Dedifferentiated amniotic fluid mesenchymal stem cell (primary cell): ENCODE data around the gene FBRS.
"Not testable (repeated sequence)": the region's sequence is repeated elsewhere in the genome, so short reads cannot be mapped to it uniquely, and the experiment has no call there.

Source experiments
- DNase-seq: peaks from one replicate; pipeline ENCODE4 v3.0.0-alpha.2; 2016; ENCODE audit errors: extremely low spot score

FBRS gene

GRCh38 chr16:30698139-30698815 lies 40.0 kb downstream of the FBRS start:
- peak; percentile 92 for DNase-seq

- DNase-seq = peak; percentile 51
Observed at GRCh38 chr16:30698816-30699614, 40.8 kb downstream of the FBRS start, which contains the start of gene SRCAP. SRCAP (plus strand) TSS chr16:30699171; CDS start chr16:30700825, 1,654 bp downstream.

- DNase-seq = no peak
Observed at GRCh38 chr16:30699615-30700099, 41.4 kb downstream of the FBRS start.

- no peak for DNase-seq
Observed at GRCh38 chr16:30700491-30700890, 42.3 kb downstream of the FBRS start.

GRCh38 chr16:30700971-30701370 lies 42.7 kb downstream of the FBRS start:
- no peak for DNase-seq

GRCh38 chr16:30703071-30703470 lies 44.8 kb downstream of the FBRS start:
- DNase-seq = not testable (repeated sequence)

DNA sequence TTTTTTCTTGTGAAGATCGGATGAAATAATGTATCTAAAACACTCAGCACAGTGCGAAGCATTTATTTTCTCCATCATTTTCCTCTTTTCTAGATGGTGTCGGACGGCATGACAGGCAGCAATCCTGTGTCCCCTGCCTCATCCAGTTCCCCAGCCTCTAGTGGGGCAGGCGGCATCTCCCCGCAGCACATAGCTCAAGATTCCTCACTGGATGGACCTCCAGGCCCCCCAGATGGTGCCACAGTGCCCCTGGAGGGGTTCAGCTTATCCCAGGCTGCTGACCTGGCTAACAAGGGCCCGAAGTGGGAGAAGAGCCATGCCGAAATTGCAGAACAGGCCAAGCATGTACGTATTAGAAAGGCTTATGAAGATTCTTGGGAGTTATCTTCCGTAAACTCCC lies 45.7 kb downstream of the FBRS start:
- no peak for DNase-seq

DNA sequence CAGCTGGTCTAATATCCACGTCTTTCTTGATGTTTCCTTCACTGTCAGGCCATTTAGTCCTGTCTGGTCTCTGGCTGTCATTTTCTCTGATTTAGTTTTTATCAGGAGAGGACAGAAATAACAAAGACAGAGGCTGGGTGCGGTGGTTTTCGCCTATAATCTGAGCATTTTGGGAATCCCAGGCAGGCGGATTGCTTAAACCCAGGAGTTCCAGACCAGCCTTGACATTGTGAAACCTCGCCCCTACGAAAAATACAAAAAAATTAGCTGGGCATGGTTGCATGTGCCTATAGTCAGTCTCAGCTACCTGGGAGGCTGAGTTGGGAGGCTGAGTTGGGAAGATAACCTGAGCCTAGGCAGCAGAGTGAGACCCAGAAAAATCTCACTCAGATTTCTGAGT lies 47.8 kb downstream of the FBRS start:
- no peak for DNase-seq

GRCh38 chr16:30710971-30711370 lies 52.7 kb downstream of the FBRS start:
- no peak for DNase-seq

GRCh38 chr16:30711712-30712111 lies 53.5 kb downstream of the FBRS start:
- no peak for DNase-seq

DNA sequence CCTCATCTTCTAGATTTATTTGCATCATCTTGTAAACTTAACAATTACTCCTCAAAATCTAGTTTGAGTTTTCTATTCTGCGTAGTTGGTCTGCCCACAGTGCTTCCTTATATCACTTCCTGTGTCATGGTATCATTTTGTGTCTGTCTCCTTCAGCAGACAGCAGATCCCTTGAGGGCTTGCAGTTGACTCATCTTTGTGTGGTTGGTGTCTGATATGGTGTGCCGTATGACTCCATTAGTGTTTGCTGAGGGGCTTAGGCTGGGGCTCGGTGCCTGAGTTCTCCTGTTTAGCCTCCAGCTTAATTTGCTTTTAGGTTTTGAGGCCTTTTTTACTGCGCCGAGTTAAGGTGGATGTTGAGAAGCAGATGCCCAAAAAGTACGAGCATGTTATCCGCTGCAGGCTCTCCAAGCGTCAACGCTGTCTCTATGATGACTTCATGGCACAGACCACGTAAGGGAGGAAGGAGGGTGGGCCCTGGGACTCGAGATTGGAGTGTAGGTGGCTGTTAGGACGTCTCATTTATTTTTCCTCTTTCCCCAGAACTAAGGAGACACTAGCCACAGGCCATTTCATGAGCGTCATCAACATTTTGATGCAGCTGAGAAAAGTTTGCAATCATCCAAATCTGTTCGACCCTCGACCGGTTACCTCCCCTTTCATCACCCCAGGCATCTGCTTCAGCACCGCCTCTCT lies 57.7 kb downstream of the FBRS start:
- DNase-seq = no peak

GRCh38 chr16:30720086-30720485 lies 61.9 kb downstream of the FBRS start:
- no peak for DNase-seq
